Measurements from ENCODE around the gene SRF.

The SRF gene

DNA sequence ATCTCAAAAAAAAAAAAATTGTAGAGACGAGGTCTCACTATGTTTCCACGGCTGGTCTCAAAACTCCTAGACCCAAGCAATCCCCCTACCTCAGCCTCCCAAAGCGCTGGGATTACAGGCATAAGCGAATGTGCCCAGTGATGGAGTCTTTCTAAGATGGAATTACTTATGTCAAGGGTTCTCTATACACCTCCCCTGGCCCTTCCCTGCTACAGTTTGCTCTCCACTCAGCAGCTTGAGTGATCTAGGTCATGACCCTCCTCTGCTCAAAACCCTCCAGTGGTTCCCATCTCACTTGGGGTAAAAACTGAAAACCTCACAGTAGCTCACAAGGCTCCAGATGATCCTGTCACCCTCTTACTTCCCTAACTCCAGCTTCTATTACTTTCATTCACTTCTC is 60.0 kb downstream of the SRF start:
- Histone ChIP-seq H3K27ac (replicated peaks; ENCODE audit: low read length) (no peak overlapping the region), H3K18ac (ENCODE audit: low read length) (no peak overlapping the region), H3K79me1 (ENCODE audit: low read depth, low read length) (peaks cover 6% of the 10 kb centered on the region), H3K4ac (ENCODE audit: low read length) (no peak overlapping the region), H3K23ac (ENCODE audit: low read depth, low read length, poor library complexity) (no peak overlapping the region), H2BK5ac (ENCODE audit: low read length) (no peak overlapping the region), H3K4me2 (ENCODE audit: insufficient read depth, low read length, poor library complexity, severe bottlenecking) (no peak overlapping the region), H3K27me3 (ENCODE audit: control insufficient read depth in 3 of 3, insufficient read depth in 3 of 3, low read depth in 1 of 3, low read length in 3 of 3) (peaks cover 0 to 9% (median 8%) of the 10 kb centered on the region in 3 experiments), H2AK5ac (ENCODE audit: low read depth, low read length) (no peak overlapping the region), H2BK120ac (ENCODE audit: low read depth, low read length) (no peak overlapping the region), H3K4me3 (ENCODE audit: low read length in 2 of 2) (no peak overlapping the region), H2BK15ac (ENCODE audit: low read length) (no peak overlapping the region), H3K9ac (ENCODE audit: low read depth, low read length, poor library complexity) (no peak overlapping the region), H4K8ac (ENCODE audit: low read depth, low read length) (no peak overlapping the region), H3K9me3 (replicated peaks in 1 of 2; ENCODE audit: control insufficient read depth in 2 of 2, insufficient read depth in 1 of 2, low read depth in 1 of 2, low read length in 2 of 2) (no peaks in the 10 kb centered on the region), H3K4me1 (ENCODE audit: control insufficient read depth in 2 of 2, insufficient read depth in 1 of 2, low read depth in 1 of 2, low read length in 2 of 2) (peaks cover 3% of the 10 kb centered on the region in 2 donors), H3K36me3 (replicated peaks in 1 of 2; ENCODE audit: control insufficient read depth in 2 of 2, insufficient read depth in 2 of 2, low read length in 2 of 2) (peaks cover 3 to 5% of the 10 kb centered on the region in 2 donors), H3K14ac (ENCODE audit: low read length) (no peak overlapping the region), H2AFZ (ENCODE audit: low read length) (no peak overlapping the region), H4K91ac (ENCODE audit: low read depth, low read length, poor library complexity) (no peak overlapping the region), H2BK12ac (ENCODE audit: low read length) (no peak overlapping the region)
- DNase-seq (ENCODE audit: low spot score): no peak
- no CpG with 5 or more reads among the region's 4 CpGs for WGBS, 2 donors (ENCODE audit: extremely low coverage in 2 of 2, insufficient read length in 2 of 2, insufficient replicate concordance in 1 of 2)
